HEK293 (cell line): Measurements from ENCODE around the gene DNAI7.

ENCODE experiments used
- CTCF ChIA-PET: fragments of 350-600 bp; formaldehyde crosslinking; extraction: SDS; loops from one replicate; lab custom pipeline; 2021; ENCODE audit warnings: antibody characterized with exemption; lab: Yijun Ruan, JAX
- POLR2A ChIA-PET: fragments of 300-600 bp; formaldehyde crosslinking; extraction: SDS; loops from one replicate; lab custom pipeline; 2020; ENCODE audit warnings: antibody characterized with exemption, inconsistent platforms; lab: Yijun Ruan, JAX
- H3K27ac ChIP-seq: fragments of 200-500 bp; sonication (Bioruptor generic); 2 replicates; pipeline ENCODE4 v1.5.1; 2014; ENCODE audit warnings: low read depth, low read length, control low read depth, inconsistent platforms; ENCODE audit errors: extremely low read depth
- H3K36me3 ChIP-seq, 2 experiments: fragments of 200-500 bp in 1 of 2; sonication (Bioruptor generic) in 1 of 2; 1 replicate in 1 of 2; 2 replicates in 1 of 2; pipeline ENCODE4 v1.5.1; 2014 to 2017; ENCODE audit warnings: inconsistent platforms in 2 of 2, low read length in 2 of 2; ENCODE audit not compliant: control insufficient read depth in 2 of 2, insufficient read depth in 1 of 2
- H3K4me1 ChIP-seq: fragments of 200-500 bp; sonication (Bioruptor generic); 2 replicates; pipeline ENCODE4 v1.5.1; 2014; ENCODE audit warnings: mild to moderate bottlenecking, low read length, inconsistent platforms; ENCODE audit not compliant: control insufficient read depth, insufficient read depth
- H3K4me3 ChIP-seq: 2 replicates; pipeline ENCODE4 v1.5.1; 2011; ENCODE audit warnings: low read depth, mild to moderate bottlenecking, control low read depth, low read length, moderate library complexity
- H3K9me3 ChIP-seq: fragments of 200-500 bp; sonication (Bioruptor generic); 2 replicates; pipeline ENCODE4 v1.5.1; 2014; ENCODE audit warnings: low read depth, low read length, inconsistent platforms; ENCODE audit not compliant: control insufficient read depth, insufficient read depth
- REPIN1 ChIP-seq: fragments of 450-650 bp; formaldehyde crosslinking; IDR thresholded peaks from 2 replicates; pipeline ENCODE4 v1.5.1; 2017; ENCODE audit warnings: missing biosample characterization, missing genetic modification characterization, low read depth
- SP2 ChIP-seq: fragments of 450-650 bp; formaldehyde crosslinking; IDR thresholded peaks from 2 replicates; pipeline ENCODE4 v1.5.1; 2016; ENCODE audit warnings: missing biosample characterization, missing genetic modification characterization
- TCF7L2 ChIP-seq: IDR thresholded peaks from 2 replicates; pipeline ENCODE4 v1.6.1; 2011; ENCODE audit warnings: low read depth, mild to moderate bottlenecking, inconsistent platforms, low read length, moderate library complexity, borderline replicate concordance
- ZBTB7A ChIP-seq: fragments of 450-650 bp; formaldehyde crosslinking; IDR thresholded peaks from 2 replicates; pipeline ENCODE4 v1.5.1; 2016; ENCODE audit warnings: low read depth, missing biosample characterization, missing genetic modification characterization
- ZNF223 ChIP-seq: fragments of 450-650 bp; formaldehyde crosslinking; IDR thresholded peaks from 2 replicates; pipeline ENCODE4 v1.5.1; 2016; ENCODE audit warnings: missing biosample characterization, missing genetic modification characterization
- ZNF335 ChIP-seq: fragments of 450-650 bp; formaldehyde crosslinking; conservative IDR thresholded peaks from 2 replicates; pipeline ENCODE4 v1.5.1; 2016; ENCODE audit warnings: missing biosample characterization, missing genetic modification characterization
- ZNF366 ChIP-seq: fragments of 450-650 bp; formaldehyde crosslinking; conservative IDR thresholded peaks from 2 replicates; pipeline ENCODE4 v1.5.1; 2016; ENCODE audit warnings: missing biosample characterization, missing genetic modification characterization
- ZNF416 ChIP-seq: fragments of 450-650 bp; formaldehyde crosslinking; IDR thresholded peaks from 2 replicates; pipeline ENCODE4 v1.5.1; 2016; ENCODE audit warnings: missing biosample characterization, missing genetic modification characterization
- ZNF48 ChIP-seq: fragments of 450-650 bp; formaldehyde crosslinking; IDR thresholded peaks from 2 replicates; pipeline ENCODE4 v1.5.1; 2016; ENCODE audit warnings: missing biosample characterization, missing genetic modification characterization
- ZNF561 ChIP-seq: fragments of 450-650 bp; IDR thresholded peaks from 2 replicates; pipeline ENCODE4 v1.5.1; 2018; ENCODE audit warnings: missing biosample characterization, missing genetic modification characterization, borderline replicate concordance
- ZNF621 ChIP-seq: fragments of 450-650 bp; formaldehyde crosslinking; IDR thresholded peaks from 2 replicates; pipeline ENCODE4 v1.5.1; 2017; ENCODE audit warnings: missing biosample characterization, missing genetic modification characterization
- ZNF629 ChIP-seq: fragments of 450-650 bp; formaldehyde crosslinking; IDR thresholded peaks from 2 replicates; pipeline ENCODE4 v1.5.1; 2017; ENCODE audit warnings: missing biosample characterization, missing genetic modification characterization
- ZSCAN23 ChIP-seq: fragments of 450-650 bp; formaldehyde crosslinking; IDR thresholded peaks from 2 replicates; pipeline ENCODE4 v1.5.1; 2016; ENCODE audit warnings: missing biosample characterization, missing genetic modification characterization
- TF ChIP-seq, protein P1 (sequence below): fragments of 450-650 bp; formaldehyde crosslinking; IDR thresholded peaks from 2 replicates; pipeline ENCODE4 v1.5.1; 2016; ENCODE audit warnings: missing biosample characterization, missing genetic modification characterization, borderline replicate concordance
- TF ChIP-seq, protein P2 (sequence below): fragments of 450-650 bp; formaldehyde crosslinking; IDR thresholded peaks from 2 replicates; pipeline ENCODE4 v1.5.1; 2016; ENCODE audit warnings: missing biosample characterization, missing genetic modification characterization
- TF ChIP-seq, protein P3 (sequence below): fragments of 450-650 bp; formaldehyde crosslinking; IDR thresholded peaks from 2 replicates; pipeline ENCODE4 v1.5.1; 2017; ENCODE audit warnings: missing biosample characterization, missing genetic modification characterization
- TF ChIP-seq, protein P4 (sequence below): fragments of 450-650 bp; formaldehyde crosslinking; IDR thresholded peaks from 2 replicates; pipeline ENCODE4 v1.5.1; 2016; ENCODE audit warnings: missing biosample characterization, missing genetic modification characterization
- TF ChIP-seq, protein P5 (sequence below): fragments of 450-650 bp; formaldehyde crosslinking; IDR thresholded peaks from 2 replicates; pipeline ENCODE4 v1.5.1; 2016; ENCODE audit warnings: missing biosample characterization, missing genetic modification characterization
- TF ChIP-seq, protein P6 (sequence below): fragments of 450-650 bp; formaldehyde crosslinking; IDR thresholded peaks from 2 replicates; pipeline ENCODE4 v1.5.1; 2016; ENCODE audit warnings: missing biosample characterization, missing genetic modification characterization

Gene DNAI7

DNA sequence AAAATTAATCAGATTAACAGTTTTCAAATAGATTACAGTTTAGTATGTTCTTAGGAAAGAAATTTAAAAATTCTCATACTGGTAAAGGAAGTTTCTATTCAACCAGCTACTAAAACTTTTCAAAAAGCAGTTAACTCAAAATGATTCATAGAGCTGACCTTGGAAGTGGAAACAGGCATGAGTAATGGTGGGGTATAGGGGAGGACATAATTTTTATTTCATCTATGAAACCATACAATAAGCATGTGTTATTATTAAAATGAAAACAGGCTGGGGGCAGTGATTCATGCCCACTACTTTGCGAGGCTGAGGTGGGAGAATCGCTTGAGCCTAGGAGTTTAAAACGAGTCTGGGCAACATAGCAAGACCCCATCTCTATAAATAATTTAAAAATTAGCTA, 73.0 kb downstream of the DNAI7 start (continued):
- TF ChIP-seq, protein P1, sequence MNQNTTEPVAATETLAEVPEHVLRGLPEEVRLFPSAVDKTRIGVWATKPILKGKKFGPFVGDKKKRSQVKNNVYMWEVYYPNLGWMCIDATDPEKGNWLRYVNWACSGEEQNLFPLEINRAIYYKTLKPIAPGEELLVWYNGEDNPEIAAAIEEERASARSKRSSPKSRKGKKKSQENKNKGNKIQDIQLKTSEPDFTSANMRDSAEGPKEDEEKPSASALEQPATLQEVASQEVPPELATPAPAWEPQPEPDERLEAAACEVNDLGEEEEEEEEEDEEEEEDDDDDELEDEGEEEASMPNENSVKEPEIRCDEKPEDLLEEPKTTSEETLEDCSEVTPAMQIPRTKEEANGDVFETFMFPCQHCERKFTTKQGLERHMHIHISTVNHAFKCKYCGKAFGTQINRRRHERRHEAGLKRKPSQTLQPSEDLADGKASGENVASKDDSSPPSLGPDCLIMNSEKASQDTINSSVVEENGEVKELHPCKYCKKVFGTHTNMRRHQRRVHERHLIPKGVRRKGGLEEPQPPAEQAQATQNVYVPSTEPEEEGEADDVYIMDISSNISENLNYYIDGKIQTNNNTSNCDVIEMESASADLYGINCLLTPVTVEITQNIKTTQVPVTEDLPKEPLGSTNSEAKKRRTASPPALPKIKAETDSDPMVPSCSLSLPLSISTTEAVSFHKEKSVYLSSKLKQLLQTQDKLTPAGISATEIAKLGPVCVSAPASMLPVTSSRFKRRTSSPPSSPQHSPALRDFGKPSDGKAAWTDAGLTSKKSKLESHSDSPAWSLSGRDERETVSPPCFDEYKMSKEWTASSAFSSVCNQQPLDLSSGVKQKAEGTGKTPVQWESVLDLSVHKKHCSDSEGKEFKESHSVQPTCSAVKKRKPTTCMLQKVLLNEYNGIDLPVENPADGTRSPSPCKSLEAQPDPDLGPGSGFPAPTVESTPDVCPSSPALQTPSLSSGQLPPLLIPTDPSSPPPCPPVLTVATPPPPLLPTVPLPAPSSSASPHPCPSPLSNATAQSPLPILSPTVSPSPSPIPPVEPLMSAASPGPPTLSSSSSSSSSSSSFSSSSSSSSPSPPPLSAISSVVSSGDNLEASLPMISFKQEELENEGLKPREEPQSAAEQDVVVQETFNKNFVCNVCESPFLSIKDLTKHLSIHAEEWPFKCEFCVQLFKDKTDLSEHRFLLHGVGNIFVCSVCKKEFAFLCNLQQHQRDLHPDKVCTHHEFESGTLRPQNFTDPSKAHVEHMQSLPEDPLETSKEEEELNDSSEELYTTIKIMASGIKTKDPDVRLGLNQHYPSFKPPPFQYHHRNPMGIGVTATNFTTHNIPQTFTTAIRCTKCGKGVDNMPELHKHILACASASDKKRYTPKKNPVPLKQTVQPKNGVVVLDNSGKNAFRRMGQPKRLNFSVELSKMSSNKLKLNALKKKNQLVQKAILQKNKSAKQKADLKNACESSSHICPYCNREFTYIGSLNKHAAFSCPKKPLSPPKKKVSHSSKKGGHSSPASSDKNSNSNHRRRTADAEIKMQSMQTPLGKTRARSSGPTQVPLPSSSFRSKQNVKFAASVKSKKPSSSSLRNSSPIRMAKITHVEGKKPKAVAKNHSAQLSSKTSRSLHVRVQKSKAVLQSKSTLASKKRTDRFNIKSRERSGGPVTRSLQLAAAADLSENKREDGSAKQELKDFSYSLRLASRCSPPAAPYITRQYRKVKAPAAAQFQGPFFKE (tag by site-specific recombination) = no peak
- TF ChIP-seq SP2 (tag by site-specific recombination) = no peak
- no peak for TF ChIP-seq ZBTB7A
- TF ChIP-seq REPIN1 (tag by site-specific recombination) = no peak
- TF ChIP-seq, protein P2, sequence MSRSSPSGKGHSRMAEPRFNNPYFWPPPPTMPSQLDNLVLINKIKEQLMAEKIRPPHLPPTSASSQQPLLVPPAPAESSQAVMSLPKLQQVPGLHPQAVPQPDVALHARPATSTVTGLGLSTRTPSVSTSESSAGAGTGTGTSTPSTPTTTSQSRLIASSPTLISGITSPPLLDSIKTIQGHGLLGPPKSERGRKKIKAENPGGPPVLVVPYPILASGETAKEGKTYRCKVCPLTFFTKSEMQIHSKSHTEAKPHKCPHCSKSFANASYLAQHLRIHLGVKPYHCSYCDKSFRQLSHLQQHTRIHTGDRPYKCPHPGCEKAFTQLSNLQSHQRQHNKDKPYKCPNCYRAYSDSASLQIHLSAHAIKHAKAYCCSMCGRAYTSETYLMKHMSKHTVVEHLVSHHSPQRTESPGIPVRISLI (tag by site-specific recombination) = no peak

DNA sequence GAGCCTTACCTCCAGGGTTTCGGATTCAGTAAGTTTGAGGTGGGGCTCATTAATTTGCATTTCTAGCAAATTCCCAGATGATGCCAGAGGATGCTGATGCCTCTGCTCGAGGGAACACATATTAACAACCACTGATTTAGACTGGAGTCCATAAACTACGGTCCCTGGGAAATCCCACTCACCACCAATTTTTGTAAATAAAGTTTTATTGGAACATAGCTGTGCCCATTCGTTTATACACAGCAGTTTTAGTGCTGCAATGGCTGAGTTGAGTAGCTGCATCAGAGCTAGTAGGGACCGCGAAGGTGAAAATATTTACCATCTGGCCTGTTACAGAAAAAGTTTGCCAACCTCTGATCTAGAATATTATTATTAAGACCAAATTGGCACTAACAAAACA, 73.8 kb downstream of the DNAI7 start:
- TF ChIP-seq, protein P3, sequence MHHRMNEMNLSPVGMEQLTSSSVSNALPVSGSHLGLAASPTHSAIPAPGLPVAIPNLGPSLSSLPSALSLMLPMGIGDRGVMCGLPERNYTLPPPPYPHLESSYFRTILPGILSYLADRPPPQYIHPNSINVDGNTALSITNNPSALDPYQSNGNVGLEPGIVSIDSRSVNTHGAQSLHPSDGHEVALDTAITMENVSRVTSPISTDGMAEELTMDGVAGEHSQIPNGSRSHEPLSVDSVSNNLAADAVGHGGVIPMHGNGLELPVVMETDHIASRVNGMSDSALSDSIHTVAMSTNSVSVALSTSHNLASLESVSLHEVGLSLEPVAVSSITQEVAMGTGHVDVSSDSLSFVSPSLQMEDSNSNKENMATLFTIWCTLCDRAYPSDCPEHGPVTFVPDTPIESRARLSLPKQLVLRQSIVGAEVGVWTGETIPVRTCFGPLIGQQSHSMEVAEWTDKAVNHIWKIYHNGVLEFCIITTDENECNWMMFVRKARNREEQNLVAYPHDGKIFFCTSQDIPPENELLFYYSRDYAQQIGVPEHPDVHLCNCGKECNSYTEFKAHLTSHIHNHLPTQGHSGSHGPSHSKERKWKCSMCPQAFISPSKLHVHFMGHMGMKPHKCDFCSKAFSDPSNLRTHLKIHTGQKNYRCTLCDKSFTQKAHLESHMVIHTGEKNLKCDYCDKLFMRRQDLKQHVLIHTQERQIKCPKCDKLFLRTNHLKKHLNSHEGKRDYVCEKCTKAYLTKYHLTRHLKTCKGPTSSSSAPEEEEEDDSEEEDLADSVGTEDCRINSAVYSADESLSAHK (tag by site-specific recombination) = no peak
- TF ChIP-seq ZNF223 (tag by site-specific recombination) = no peak
- TF ChIP-seq, protein P4, sequence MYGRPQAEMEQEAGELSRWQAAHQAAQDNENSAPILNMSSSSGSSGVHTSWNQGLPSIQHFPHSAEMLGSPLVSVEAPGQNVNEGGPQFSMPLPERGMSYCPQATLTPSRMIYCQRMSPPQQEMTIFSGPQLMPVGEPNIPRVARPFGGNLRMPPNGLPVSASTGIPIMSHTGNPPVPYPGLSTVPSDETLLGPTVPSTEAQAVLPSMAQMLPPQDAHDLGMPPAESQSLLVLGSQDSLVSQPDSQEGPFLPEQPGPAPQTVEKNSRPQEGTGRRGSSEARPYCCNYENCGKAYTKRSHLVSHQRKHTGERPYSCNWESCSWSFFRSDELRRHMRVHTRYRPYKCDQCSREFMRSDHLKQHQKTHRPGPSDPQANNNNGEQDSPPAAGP (tag by site-specific recombination) = no peak
- ChIA-PET POLR2A (no interaction called here), CTCF (interaction anchor here (0.6 to 1.3 kb wide), 5 partner anchors 10 to 839 kb away, joined by 3 to 5 read pairs (median 5); no protein-coding TSS in a partner anchor)
- H3K27ac ChIP-seq = no peak overlapping the region
- H3K36me3 ChIP-seq = no peaks in the 10 kb centered on the region
- no peaks in the 10 kb centered on the region for H3K9me3 ChIP-seq
- no peak overlapping the region for H3K4me3 ChIP-seq
- no peaks in the 10 kb centered on the region for H3K4me1 ChIP-seq

DNA sequence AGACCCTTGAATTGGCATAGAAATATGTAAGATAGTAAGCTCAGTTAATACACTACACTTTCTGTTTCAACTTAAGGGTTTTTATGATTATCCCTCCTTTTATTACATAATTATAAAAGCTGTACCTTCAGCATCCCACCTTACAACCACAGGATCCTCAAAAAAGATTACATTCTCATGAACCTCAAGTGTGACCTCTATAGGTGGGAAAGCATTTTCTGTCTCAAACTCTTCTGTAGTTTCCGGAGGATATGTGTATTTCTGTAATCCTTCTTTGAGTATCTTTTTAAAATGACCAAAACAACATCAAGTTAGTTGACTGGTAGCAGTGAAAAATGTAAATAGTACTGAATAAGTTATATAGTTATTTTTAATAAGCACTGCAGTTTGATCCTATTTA, 75.9 kb downstream of the DNAI7 start:
- Histone ChIP-seq H3K4me1 (no peaks in the 10 kb centered on the region), H3K36me3 (no peaks in the 10 kb centered on the region), H3K9me3 (no peaks in the 10 kb centered on the region), H3K4me3 (no peak overlapping the region), H3K27ac (no peak overlapping the region)
- POLR2A ChIA-PET = no interaction called here
- no peak for TF ChIP-seq ZNF223 (tag by site-specific recombination)
- TF ChIP-seq ZNF48 (tag by site-specific recombination) = no peak
- no peak for TF ChIP-seq TCF7L2
- no peak for TF ChIP-seq ZNF335 (tag by site-specific recombination)
- no peak for TF ChIP-seq ZNF416 (tag by site-specific recombination)
- TF ChIP-seq ZNF629 (tag by site-specific recombination) = no peak
- no peak for TF ChIP-seq ZSCAN23 (tag by site-specific recombination)
- TF ChIP-seq, protein P5, sequence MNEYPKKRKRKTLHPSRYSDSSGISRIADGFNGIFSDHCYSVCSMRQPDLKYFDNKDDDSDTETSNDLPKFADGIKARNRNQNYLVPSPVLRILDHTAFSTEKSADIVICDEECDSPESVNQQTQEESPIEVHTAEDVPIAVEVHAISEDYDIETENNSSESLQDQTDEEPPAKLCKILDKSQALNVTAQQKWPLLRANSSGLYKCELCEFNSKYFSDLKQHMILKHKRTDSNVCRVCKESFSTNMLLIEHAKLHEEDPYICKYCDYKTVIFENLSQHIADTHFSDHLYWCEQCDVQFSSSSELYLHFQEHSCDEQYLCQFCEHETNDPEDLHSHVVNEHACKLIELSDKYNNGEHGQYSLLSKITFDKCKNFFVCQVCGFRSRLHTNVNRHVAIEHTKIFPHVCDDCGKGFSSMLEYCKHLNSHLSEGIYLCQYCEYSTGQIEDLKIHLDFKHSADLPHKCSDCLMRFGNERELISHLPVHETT (tag by site-specific recombination) = no peak
- TF ChIP-seq ZNF621 (tag by site-specific recombination) = no peak
- TF ChIP-seq ZNF561 (tag by site-specific recombination) = no peak
- TF ChIP-seq, protein P6, sequence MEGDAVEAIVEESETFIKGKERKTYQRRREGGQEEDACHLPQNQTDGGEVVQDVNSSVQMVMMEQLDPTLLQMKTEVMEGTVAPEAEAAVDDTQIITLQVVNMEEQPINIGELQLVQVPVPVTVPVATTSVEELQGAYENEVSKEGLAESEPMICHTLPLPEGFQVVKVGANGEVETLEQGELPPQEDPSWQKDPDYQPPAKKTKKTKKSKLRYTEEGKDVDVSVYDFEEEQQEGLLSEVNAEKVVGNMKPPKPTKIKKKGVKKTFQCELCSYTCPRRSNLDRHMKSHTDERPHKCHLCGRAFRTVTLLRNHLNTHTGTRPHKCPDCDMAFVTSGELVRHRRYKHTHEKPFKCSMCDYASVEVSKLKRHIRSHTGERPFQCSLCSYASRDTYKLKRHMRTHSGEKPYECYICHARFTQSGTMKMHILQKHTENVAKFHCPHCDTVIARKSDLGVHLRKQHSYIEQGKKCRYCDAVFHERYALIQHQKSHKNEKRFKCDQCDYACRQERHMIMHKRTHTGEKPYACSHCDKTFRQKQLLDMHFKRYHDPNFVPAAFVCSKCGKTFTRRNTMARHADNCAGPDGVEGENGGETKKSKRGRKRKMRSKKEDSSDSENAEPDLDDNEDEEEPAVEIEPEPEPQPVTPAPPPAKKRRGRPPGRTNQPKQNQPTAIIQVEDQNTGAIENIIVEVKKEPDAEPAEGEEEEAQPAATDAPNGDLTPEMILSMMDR = no peak
- TF ChIP-seq ZNF366 = no peak
- CTCF ChIA-PET = interaction anchor here (1.4 kb wide), 1 partner anchor 268 kb away, joined by 5 read pairs; no protein-coding TSS in a partner anchor
